Measurements from ENCODE around the gene NRIP2.

DNA sequence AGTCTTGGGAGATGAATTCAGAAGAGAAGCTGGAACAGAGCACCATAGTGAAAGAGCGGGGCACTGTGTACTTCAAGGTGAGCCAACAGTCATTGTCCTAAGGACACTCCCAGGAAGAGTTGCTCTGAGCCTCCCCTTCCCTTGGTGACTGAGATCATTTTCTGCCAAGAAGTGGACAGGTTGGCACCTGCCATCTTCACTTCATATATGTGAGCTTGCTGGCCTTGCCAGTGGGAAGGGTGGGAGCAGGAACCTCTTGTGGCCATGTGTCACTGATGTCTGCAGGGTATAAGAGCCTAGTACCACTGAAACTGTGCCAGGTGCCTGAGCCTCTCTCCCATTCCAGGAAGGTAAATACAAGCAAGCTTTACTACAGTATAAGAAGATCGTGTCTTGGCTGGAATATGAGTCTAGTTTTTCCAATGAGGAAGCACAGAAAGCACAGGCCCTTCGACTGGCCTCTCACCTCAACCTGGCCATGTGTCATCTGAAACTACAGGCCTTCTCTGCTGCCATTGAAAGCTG is 34.7 kb downstream of the NRIP2 start:
- TF ChIP-seq, protein P1, sequence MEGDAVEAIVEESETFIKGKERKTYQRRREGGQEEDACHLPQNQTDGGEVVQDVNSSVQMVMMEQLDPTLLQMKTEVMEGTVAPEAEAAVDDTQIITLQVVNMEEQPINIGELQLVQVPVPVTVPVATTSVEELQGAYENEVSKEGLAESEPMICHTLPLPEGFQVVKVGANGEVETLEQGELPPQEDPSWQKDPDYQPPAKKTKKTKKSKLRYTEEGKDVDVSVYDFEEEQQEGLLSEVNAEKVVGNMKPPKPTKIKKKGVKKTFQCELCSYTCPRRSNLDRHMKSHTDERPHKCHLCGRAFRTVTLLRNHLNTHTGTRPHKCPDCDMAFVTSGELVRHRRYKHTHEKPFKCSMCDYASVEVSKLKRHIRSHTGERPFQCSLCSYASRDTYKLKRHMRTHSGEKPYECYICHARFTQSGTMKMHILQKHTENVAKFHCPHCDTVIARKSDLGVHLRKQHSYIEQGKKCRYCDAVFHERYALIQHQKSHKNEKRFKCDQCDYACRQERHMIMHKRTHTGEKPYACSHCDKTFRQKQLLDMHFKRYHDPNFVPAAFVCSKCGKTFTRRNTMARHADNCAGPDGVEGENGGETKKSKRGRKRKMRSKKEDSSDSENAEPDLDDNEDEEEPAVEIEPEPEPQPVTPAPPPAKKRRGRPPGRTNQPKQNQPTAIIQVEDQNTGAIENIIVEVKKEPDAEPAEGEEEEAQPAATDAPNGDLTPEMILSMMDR (IDR thresholded peaks at IDR 0.05; ENCODE audit: borderline replicate concordance, extremely low read depth, low read length, poor library complexity, severe bottlenecking): no peak
- TF ChIP-seq EZH2 (IDR thresholded peaks at IDR 0.05; ENCODE audit: borderline replicate concordance, low read depth, low read length, severe bottlenecking): no peak

Data from DND-41 (cell line).